PC-3 (cell line): ENCODE measurements around the gene RABGAP1L.

Experiments
- CTCF ChIP-seq: fragments of 300-600 bp; sonication (generic); conservative IDR thresholded peaks from 2 replicates; pipeline ENCODE4 v1.5.1; 2017; ENCODE audit warnings: antibody characterized with exemption, low read depth, mild to moderate bottlenecking, low read length
- EZH2 ChIP-seq: fragments of 300-600 bp; sonication (generic); IDR thresholded peaks from one replicate; pipeline ENCODE4 v1.6.1; 2017; ENCODE audit warnings: antibody characterized with exemption, mild to moderate bottlenecking, low read length; ENCODE audit not compliant: unreplicated experiment
- EZH2phosphoT487 ChIP-seq: fragments of 300-600 bp; sonication (generic); IDR thresholded peaks from 2 replicates; pipeline ENCODE4 v1.6.1; 2018; ENCODE audit warnings: mild to moderate bottlenecking, antibody characterized with exemption, low read length, borderline replicate concordance

- TF ChIP-seq CTCF (peak; percentile 50), EZH2 (no peak), EZH2phosphoT487 (no peak)
Observed at GRCh38 chr1:174883409-174883808, 724.1 kb downstream of the RABGAP1L start.
